Jurkat, Clone E6-1 (cell line): Measurements from ENCODE around the gene ALS2CL.

Source experiments
- DNase-seq: peaks from one replicate; pipeline ENCODE4 v3.0.0-alpha.2; 2011; ENCODE audit warnings: low read depth, low spot score
- H3K4me3 ChIP-seq: 2 replicates; pipeline ENCODE4 v1.5.1; 2011; ENCODE audit warnings: mild to moderate bottlenecking, low read length, control low read depth, moderate library complexity

The ALS2CL gene

DNA sequence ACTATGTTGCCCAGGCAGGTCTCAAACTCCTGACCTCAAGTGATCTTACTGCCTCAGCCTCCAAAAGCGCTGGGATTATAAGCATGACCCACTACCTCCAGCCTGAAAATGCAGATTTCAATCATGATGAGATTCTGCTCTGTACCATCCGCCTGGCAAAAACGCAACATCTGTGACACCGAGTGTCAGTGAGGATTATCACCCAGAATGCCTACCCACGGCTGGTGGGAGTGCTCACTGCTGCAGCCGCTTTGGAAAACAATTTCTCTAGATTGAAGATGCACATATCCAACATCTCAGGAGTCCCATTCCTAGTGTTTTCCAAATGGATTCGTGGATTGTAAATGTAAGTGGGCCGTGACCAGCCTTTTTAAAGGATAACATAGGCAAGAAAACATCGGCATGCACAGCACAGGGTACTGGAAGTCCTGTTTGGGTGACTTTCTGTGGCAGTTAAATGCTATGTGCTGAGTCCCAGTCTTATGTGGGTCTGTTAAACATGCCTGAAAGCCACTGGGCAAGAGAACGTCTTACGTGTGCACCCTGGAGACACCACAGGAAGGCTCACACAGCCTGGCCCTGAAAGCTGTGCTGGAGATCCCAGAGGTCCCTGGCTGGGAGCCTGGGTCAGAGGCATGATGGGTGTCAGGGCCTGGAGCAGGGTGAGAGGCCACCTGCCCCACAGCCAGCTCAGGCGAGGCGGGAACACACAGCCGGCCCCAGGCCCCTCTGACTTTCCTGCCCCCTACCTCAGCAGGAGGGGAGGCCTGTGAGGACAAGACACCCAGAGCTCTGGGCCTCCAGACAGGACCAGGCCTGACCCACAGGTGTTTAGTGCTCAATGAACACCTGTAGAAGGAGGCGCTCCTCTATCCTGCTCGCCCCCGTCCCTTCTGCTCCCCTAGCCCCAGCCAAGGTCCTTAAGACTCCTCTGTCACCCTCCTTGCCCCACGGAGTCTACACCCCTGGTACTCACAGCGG is 23.3 kb upstream of the ALS2CL start:
- H3K4me3 ChIP-seq, result no peak overlapping the region
- no peak for DNase-seq

GRCh38 chr3:46715507-46716175 is 22.2 kb upstream of the ALS2CL start:
- H3K4me3 ChIP-seq, result no peak overlapping the region
- DNase-seq, result no peak

DNA sequence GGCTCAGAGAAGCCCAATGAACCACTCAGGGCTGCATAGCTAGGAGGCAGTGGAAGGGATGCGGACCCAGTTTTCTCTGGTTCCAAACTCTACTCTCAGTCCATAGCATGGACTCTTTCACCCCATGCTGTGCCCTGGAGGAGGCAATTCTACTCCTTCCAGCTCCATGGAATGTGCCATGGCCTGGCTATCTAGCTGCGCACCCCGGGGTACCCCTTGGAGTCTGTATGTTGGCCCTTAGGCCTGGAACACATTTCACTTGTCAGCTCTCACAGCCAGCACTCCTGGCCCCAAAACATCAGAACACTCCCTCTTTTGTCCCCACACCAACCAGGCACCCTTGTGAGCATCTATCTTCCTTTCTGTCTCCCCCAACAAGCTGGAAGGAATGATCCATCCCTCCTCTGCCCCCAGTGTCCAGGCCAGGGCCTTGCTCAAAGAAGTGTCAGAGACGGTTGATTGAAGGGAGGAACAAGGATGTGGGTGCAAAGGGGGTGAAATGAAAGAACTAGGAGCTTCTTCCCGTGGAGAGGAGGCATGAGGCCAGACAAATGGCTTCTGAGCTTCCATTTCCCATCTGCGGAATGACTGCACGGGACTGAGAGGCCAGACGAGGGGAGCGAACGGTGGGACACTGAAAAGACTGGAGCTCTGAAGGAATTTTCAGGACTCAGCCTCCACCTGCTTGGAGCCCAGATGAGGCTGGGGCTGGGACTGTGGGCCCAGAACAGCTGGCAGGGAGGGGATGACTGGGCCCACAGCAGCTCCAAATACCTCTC is 21.4 kb upstream of the ALS2CL start:
- no peak overlapping the region for H3K4me3 ChIP-seq

DNA sequence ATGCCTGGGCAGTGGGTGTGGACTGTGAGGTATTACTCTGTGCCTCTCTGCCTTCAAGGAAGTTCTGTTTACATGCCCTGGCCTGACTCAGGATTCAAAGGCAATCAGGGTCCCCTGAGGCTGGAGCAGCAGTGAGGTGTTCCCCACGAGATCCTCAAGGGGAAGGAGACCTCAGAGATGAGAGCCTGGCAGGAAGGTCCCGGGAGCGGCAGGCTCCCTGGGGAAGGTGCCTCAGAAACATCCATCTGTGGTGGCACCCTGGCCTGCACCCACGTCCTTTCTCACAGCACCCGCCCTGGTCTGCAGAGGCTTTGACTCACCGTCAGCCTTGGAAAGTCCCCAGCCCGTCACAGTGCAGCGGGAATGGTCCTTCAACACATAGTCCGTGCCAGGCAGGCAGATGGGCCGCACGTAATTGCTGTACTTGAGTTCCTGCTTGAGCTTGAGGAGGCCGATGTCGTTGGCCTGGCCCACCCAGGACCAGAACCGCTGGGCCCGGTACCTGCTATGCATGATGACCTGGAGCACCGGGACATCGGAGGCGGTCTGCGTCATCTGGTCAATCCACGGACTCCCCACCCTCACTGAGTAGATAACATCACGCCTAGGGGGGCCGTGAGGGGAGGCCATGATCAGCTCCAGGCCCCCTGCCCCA is 20.5 kb upstream of the ALS2CL start:
- no peak overlapping the region for H3K4me3 ChIP-seq
- DNase-seq, result no peak

More for the DNA sequence above, 21.4 kb upstream of the ALS2CL start:
- no peak for DNase-seq

DNA sequence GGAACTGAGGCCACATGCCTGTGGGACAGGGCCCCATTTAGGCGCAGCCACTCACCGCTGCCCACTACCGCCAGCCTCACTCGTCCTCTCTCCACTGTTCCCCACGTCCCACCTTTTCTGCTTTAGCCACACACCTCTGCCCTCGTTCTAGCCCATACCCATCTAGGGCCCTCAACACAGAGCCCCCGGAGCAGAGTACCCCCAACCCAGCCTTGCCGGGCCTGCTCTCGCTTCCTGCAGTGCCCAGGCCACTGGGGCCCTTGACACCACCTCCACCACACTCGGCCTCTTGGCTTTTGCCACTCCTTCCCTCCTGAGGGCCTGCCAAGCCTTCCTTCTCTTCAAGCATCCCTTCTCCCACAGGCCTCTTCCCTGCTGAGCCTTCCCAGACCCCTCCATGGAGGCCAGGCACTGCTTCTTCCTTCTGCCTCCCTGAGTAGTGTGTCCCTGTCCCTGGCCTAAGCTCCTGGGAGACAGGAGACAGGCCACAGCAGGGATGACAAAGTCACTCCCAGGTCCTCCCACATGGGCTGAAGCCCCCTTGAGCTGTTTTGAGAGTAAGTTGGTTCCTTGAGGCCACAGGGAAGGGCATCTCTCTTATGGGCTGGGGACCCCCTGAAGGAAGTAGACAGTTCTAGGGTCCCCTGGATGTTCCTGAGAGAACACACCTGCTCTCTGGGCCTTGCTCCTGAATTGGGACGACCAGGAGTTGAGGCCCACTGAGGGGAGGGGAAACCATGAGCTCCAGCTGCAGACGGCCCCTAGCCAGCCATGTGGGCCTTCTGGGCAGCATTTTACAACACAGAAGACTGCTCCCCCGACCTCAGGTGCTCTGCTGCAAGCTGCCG is 19.8 kb upstream of the ALS2CL start:
- H3K4me3 ChIP-seq, result no peak overlapping the region
- DNase-seq, result no peak

GRCh38 chr3:46712191-46713049 is 18.9 kb upstream of the ALS2CL start:
- DNase-seq, result no peak
- no peak overlapping the region for H3K4me3 ChIP-seq

GRCh38 chr3:46711760-46712159 is 18.3 kb upstream of the ALS2CL start:
- DNase-seq, result no peak
- no peak overlapping the region for H3K4me3 ChIP-seq

- no peak overlapping the region for H3K4me3 ChIP-seq
- no peak for DNase-seq
Observed at GRCh38 chr3:46711305-46711704, 17.8 kb upstream of the ALS2CL start.

DNA sequence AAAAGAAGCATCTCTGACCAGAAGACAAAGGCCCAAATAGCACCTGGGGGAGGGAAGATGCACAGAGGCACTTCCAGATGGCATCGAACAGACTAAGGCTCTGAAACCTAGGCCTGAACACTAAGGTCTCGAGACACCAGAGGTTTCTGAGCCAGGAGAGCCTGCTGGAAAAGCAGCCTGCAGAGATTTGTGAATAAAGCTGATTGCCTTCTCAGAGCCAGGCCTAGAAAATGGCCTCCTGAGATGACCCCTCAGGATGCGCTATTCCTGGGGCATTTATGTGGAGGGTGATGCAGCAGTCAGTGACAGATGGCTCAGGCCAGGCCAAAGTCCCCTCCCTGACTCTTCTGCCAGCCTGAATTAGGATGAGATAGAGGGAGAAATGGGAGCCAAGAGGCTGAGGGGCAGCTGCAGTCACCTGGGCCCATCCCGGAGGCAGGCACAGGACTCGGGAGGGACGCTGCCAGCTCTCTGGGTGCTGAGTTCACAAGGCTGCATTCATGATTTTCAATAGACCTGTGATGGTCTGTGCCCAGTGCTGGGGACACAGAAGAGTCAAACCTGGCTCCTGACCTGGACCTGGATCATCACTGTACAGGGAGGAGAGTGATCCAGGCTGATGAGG is 17.3 kb upstream of the ALS2CL start:
- no peak overlapping the region for H3K4me3 ChIP-seq
- no peak for DNase-seq

GRCh38 chr3:46710229-46710628 is 16.8 kb upstream of the ALS2CL start:
- H3K4me3 ChIP-seq, result no peak overlapping the region
- DNase-seq, result no peak

GRCh38 chr3:46709721-46710120 is 16.2 kb upstream of the ALS2CL start:
- H3K4me3 ChIP-seq, result no peak overlapping the region
- no peak for DNase-seq

DNA sequence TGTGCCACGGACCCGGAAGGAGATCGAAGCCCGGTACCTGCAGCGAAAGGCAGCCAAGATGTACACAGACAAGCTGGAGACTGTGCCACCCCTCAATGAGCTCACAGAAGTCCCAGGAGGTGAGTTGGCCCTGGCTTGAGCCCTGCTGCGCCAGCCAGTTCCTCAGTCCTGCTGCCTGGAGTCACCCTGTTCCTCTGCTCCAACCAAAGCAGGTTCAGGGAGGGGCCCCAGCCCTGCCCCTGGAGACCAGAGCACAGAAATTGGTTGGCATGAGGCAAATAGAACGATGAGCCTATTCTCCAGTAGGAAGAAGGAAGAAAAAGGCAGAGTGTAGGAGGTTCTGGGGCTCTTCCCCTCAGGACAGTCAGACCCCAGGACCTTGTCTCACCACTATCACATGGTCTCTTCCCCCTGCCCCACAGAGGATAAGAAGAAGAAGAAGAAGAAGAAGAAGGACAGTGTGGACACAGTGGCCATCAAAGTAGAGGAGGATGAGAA is 15.7 kb upstream of the ALS2CL start:
- no peak for DNase-seq
- no peak overlapping the region for H3K4me3 ChIP-seq

GRCh38 chr3:46708401-46709156 is 15.1 kb upstream of the ALS2CL start:
- DNase-seq, result no peak
- H3K4me3 ChIP-seq, result no peak overlapping the region

GRCh38 chr3:46707601-46708011 is 14.1 kb upstream of the ALS2CL start:
- no peak overlapping the region for H3K4me3 ChIP-seq
- no peak for DNase-seq

DNA sequence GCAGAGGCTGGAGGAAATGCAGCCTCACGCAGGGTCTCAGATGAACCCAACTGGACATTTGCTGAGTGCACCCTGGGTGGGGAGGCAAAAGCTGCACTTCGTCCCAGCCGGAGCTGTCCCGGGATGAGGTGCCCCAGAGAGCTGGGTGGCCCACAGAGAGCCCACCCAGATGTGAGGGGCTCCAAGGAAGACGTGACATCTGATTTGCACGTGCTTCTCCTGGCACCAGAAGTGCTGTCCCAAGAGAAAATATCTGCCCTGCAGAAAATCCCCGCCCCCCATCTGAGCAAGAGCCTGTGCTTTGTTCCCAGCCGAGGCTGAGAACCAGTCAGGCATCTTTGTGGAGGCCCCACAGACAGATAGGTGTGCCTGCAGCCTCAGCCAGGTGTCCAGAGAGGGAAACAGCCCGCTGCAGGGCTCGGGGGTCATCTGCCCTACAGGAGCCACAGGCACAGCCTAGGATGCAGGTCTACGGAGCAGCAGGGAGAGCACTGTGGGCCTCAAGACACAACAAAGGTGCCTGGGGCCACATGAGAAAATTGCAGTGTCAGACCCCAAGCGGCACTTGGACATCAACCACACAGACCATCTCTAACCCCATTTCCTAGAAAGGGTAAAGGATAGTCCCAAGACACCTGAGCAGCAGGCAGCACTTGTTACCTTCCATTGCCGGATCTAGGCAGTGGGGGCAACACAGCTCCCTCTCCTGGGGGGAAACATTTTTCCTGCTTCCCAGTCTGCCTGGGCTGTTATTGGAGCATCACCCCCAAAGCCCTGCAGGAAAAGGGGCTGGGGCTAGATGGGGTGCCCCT is 13.5 kb upstream of the ALS2CL start:
- H3K4me3 ChIP-seq, result no peak overlapping the region
- no peak for DNase-seq
